ENCODE results near the gene CLEC9A.
"Not testable (repeated sequence)": the region's sequence is repeated elsewhere in the genome, so short reads cannot be mapped to it uniquely, and the experiment has no call there.

DNA sequence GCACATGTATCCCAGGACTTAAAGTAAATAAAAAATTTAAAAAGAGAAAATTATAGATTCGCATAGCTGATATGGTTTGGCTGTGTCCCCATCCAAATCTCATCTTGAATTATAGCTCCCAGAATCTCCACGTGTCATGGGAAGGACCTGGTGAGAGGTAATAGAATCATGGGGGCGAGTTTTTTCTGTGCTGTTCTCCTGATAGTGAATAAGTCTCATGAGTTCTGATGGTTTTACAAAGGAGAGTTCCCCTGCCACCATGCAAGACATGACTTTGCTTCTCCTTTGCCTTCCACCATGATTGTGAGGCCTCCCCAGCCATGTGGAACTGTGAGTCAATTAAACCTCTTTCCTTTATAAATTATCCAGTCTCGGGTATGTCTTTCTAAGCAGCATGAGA lies 3.8 kb upstream of the CLEC9A start:
- not testable (repeated sequence) for TF ChIP-seq POLR2AphosphoS5 (IDR thresholded peaks at IDR 0.05; ENCODE audit: low read length); POLR2AphosphoS2 (IDR thresholded peaks at IDR 0.05; ENCODE audit: low read depth, low read length); TARDBP (IDR thresholded peaks at IDR 0.05; ENCODE audit: borderline replicate concordance); POLR2A (IDR thresholded peaks at IDR 0.05; ENCODE audit: low read depth, low read length); CTCF (IDR thresholded peaks at IDR 0.05 in 2 of 3, conservative IDR thresholded peaks at IDR 0.05 in 1 of 3; ENCODE audit: control insufficient read depth in 2 of 3, extremely low read depth in 1 of 3, insufficient read depth in 1 of 3, low read depth in 3 of 3, low read length in 3 of 3); NFIC (IDR thresholded peaks at IDR 0.05; ENCODE audit: low read depth, low read length); CBX3 (IDR thresholded peaks at IDR 0.05; ENCODE audit: borderline replicate concordance, low read depth); CBFB (IDR thresholded peaks at IDR 0.05; ENCODE audit: low read depth); CREB1 (IDR thresholded peaks at IDR 0.05; ENCODE audit: low read depth); SREBF2 (IDR thresholded peaks at IDR 0.05; ENCODE audit: low read length); TAF1 (IDR thresholded peaks at IDR 0.05; ENCODE audit: borderline replicate concordance, low read depth, low read length); FOS (IDR thresholded peaks at IDR 0.05; ENCODE audit: borderline replicate concordance, extremely low read depth, insufficient read length); HCFC1 (IDR thresholded peaks at IDR 0.05; ENCODE audit: low read length)

Data from GM12878 (cell line).